Inferior parietal cortex (tissue), 1 donor: ENCODE data around the gene S100A10.
A peak's percentile ranks its signal among the peaks of the same experiment; 100 is the strongest.

ENCODE experiments used
- DNase-seq: peaks from one replicate; pipeline ENCODE4 v3.0.0-alpha.2; 2016; ENCODE audit errors: extremely low spot score

The S100A10 gene

DNA sequence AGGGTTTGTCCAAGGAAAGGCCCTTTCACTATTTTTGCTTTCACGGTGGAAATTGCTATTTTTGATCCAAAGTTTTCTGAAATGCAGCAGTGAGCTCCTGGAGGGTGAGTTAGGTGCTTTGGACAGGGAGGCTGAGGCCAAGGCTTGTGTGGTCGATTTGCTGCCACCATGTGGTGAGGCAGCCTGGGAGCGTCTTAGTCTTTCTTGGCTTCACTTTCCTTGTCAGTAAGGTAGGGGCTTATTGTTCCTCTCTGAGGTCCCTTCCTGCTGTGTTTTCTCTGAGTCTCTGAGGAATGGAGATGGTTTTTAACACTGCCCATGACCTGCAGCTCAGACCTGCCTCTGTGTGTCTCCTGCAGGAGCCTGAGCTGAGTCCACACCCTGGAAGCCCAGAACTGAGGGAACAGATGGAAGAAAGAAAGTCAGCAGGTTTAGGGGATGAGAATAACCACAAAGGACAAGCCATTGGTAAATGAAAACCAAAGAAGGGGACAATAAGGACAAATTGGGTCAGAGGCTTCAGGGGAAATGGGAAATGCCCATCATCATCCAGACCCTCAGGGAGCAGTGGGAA, 20.1 kb upstream of the S100A10 start:
- no peak for DNase-seq

GRCh38 chr1:152009691-152010090, 16.0 kb upstream of the S100A10 start:
- DNase-seq = no peak

GRCh38 chr1:152007047-152007446, 13.4 kb upstream of the S100A10 start:
- no peak for DNase-seq

DNA sequence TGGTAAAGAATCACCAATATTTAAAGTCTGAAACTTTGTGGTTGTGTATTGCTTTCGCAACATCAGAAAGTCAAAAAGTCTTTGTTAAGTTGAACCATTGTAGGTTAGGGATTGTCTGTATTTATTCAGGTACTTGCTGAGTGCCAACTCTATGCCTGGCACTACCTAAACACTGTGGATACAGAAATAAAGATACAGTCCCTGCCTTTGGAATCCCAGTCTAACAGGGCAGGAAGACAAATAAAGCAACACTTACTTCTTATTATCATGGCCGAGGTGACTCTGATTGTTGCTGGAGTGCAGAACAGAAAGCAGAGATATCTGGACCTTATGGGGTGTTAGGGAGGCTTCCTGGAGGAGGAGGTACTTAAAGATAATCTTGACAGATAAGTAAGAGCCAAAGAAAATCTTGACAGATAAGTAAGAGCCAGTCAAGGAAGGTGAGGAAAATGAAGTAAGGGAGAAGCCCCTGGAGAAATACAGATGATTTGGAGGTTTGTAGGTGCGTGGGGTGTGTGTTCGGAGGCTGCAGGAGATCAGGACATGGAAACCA, 11.8 kb upstream of the S100A10 start:
- DNase-seq = no peak

- DNase-seq = no peak
Measured at GRCh38 chr1:152003846-152004442, 10.3 kb upstream of the S100A10 start.

DNA sequence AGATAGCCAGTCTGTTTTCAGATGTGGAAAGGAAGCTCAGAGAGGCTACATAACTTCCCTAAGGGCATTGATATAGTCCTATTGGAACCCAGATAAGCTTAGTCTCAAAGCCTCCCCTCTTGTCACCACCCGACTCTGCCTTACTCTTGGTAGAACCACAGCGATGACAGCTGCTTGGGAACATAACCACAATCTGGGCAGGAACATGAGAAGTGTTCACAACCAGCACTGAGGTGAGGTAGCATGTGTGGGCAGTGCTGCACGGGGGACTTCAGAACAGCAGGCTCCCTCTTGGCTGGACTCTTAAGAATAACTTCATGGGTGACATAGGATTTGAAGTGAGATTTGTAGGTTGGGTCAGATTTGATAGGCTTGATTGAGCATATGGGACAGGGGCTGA, 9.3 kb upstream of the S100A10 start:
- DNase-seq = no peak

GRCh38 chr1:152001631-152002584, 8.2 kb upstream of the S100A10 start:
- DNase-seq = peak; percentile 88

GRCh38 chr1:152000964-152001630, 7.4 kb upstream of the S100A10 start:
- no peak for DNase-seq

- no peak for DNase-seq
Measured at GRCh38 chr1:151998611-151999362, 5.1 kb upstream of the S100A10 start.

DNA sequence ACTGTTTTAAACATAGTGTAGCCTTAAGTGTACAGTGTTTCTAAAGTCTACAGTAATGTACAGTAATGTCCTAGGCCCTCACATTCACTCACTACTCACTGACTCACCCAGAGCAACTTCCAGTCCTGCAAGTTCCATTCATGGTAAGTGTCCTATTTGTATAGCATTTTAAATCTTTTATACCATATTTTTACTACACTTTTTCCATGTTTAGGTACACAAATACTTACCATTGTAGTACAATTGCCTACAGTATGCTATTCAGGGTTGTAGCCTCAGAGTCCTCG, 3.6 kb upstream of the S100A10 start:
- DNase-seq = no peak

GRCh38 chr1:151995774-151996173, 2.1 kb upstream of the S100A10 start:
- no peak for DNase-seq

DNA sequence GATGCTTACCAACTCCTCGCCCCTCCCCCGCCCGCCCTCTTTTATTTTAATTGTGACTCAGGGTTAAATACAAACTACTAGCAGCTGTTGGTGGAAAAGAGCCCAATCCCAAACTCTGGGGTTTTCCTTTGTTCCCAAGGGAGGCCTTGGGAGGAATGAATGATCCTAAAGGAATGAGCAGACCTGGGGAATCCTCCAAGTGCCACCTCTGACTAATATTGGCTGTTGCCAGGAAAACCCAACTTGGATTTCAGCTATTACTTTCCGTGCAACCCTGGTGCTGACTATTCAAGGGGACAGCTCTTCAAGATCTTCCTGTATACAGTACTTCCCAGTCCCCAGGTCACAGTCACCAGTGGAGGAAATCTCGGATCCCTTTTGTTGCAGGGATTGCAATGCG, 1.3 kb upstream of the S100A10 start:
- DNase-seq = no peak

- no peak for DNase-seq
Measured at GRCh38 chr1:151993084-151993733, 450 bp downstream of the S100A10 start.

- DNase-seq = no peak
Measured at GRCh38 chr1:151992303-151993083, 1.2 kb downstream of the S100A10 start.

- no peak for DNase-seq
Measured at GRCh38 chr1:151991663-151992302, 1.9 kb downstream of the S100A10 start.

DNA sequence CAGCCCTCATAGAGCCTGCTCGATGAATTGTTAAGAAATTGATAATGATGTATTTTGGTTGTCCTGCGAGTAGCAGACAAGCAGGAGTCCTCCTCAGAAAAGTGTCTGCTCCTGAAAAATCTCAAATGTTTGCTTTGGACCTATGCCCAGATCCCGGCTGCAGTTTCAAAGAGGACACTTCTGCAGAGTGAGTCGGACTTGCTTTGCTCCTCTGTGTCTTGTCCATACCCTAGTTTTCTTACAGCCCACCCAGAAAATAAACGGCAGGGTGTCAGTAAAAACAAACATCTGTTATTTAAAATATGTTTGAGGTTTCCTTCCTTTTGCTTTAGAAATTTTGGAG, 2.8 kb downstream of the S100A10 start:
- DNase-seq = no peak

DNA sequence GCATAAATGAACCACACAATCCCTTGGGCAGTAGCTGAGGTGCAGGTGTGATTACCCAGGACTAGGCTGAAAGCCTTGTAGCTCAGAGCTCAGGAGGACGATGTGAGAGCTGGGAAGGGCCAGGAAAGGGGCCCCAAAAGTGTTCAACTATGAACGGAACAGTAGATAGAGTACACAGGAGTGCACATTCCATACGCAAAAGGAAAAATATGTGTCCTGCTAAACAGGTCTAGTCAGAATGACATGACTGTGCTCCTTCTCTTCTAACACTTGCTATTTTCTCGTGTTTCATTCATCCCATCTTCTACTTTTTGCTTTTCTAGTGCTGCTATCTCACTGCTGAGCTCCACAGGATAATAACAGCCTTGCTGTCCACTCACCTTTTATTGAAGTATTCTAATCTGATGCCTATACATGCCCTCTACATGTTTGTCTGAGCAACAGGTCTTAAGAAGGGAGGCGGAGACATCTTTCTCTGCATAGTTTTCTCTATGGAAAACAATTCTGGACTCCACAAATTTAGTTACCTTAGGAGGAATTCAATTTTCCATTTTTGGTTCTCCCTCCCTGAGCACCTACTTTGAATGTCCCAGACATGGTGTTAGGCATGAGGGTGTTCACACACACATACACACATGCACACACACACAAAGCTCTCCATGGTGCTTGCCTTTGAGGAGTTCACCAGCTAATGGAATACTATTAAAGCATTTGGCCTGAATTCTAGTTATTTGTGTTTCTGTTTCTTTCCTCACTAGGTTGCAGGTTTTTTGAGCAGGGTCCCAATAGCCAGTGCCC, 3.4 kb downstream of the S100A10 start:
- DNase-seq = no peak

DNA sequence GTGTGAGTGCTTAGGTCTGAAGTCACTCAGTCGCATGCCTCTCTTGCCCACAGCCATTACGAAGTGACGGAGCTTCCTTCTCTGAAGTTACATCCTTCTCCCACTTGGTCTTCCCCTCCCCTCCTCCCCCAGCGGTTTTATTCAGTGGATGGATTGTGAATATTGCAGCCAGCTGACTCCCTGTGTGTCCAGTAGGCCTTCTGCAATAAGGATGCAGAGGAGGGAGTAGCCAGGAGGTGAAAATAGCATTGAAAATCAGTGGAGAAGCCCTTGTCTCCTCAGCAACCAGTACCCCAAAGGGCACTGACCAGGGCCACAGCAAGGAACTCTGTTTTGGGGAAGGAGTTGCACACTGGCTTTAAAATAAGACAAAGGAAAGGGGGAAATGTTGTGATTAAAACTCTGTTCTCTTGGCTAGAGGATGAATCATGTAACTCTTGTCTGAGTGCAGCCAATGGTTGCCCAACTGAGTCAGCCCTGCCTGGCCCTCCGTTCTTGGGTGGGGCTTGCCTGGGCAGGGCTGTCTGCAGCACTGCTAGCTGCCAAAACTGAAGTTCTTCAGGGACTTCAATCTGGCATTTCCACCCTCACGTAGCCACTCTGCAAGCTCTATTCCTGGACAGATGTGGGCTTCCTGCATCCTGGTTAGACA, 4.3 kb downstream of the S100A10 start:
- DNase-seq = no peak
